Activated CD8-positive, alpha-beta memory T cell treated with anti-CD3 and anti-CD28 coated beads, Interleukin-2, amount 50 U/mL, for 24 hours (primary cell): Measurements from ENCODE around the gene USB1.
"Not testable (repeated sequence)": the region's sequence is repeated elsewhere in the genome, so short reads cannot be mapped to it uniquely, and the experiment has no call there.

Source experiments
- DNase-seq: peaks from one replicate; pipeline ENCODE4 v3.0.0-alpha.2; 2020; ENCODE audit errors: extremely low read depth

The USB1 gene

DNA sequence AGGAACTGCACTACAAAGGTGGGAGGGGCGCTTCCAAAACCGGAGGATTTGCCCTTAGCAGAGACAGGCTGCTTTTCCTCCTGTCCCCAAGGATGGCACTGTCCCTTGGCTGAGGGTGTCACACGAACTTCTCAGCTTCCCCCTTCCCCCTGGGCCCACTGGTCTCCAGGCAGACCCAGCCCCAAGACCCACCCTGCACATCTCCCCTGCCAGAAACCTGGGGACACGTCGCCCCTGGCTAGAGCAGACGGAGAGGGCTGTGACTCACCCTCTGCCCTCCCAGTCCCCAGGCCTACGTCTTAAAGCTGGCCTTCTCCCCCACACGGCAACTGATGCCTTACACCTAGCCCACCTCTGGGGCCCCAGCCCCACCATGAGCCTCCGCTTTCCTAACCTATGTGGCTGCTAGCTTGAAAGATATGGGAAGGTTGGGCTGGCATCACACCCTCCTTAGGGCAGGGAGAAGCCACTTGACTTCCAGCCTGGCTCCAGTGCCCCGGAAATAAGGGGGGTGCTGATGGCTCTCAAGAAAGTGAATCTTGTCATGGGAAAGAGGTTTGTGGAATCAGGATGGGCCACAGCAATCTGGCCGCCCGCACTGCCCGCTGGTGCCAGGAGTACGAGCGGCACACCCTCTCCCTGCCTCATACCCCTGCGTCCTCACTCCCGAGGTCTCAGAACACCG, 5.3 kb upstream of the USB1 start:
- DNase-seq = no peak

DNA sequence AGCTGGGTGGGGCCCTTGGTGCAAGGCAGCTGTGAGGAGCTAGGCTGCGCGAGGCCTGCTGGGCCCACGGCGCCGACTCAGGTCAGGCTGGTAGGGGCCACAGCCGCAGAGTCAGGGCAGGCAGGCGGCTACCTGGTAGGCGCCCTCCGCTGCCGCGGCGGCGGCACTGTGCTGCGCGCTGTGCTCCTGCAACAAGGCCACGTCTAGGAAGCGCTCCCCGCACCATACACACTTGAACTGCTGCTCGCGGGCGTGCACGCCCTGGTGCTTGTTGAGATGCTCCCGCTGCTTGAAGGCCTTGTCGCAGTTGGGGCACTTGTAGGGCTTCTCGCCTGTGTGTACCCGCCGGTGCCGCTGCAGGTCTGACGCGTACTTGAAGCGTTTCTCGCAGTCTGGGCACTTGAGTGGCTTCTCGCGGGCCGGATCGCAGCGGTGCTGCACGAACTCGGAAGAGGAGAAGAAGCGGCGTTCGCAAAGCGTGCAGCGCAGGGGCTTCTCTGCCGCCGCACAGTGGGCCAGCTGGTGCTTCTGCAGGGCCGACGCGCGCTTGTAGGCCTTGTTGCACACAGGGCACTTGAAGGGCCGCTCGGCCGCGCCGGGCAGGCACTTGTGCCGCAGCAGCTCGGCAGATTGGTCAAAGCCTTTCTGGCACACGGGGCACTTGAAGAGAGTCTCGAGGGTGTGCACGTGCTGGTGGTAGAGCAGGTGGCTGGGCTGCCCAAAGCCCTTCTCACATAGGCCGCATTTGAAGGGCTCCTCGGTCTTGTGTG, 4.6 kb upstream of the USB1 start:
- DNase-seq = no peak

GRCh38 chr16:57997176-57997527, 4.1 kb upstream of the USB1 start:
- DNase-seq = no peak

DNA sequence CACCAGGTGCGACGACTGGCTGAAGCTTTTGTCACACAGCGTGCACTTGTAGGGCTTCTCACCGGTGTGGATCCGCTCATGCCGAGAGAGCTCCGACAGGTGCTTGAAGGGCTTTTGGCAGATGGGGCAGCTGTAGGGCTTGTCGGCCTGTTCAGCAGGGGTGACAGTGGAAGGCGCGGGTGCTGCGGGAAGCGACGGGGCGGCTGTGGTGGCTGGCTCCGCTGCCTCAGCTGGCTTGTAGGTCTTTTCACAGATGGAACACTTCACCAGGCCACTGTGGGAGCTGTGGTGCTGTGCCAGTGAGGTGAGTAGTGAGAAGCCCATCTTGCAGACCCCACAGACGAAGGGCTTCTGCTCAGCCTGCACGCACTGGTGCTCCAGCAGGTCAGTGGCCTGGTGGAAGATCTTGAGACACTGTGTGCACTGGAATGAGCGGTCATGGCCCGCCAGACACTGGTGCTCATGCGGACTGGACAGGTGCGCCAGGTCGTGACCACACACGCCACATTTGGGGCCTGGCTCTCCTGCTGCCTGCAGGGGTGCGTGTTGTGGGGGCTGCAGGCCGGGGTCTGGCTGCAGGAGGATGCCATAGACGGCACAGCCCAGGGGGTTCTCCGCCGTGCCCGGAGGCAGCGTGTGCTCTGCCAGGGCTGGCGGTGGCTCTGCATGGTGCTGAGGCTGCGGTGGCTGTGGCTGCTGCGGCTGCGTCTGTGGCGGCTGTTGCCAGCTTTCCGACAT, 3.5 kb upstream of the USB1 start:
- DNase-seq = no peak

DNA sequence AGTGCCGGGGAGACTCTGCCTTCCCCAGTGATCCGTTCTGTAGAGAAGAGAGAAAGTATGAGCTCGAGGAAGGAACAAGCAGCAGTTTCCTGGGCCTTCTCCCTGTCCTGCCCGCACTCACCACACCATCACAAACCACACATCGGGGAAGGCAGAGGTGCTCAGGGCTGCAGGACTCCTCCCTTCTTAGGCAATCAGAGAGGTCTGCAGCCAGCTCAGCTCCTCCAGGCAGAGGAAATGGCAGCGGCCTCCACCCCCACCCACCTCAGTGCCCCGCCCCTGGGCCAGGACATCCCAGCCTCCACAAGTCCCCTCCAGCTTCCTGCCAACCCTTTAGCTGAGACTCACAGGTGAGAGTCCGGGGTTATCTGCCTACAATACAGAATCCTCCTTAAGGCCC, 2.7 kb upstream of the USB1 start:
- DNase-seq = no peak

- no peak for DNase-seq
Observed at GRCh38 chr16:57998992-57999365, 2.2 kb upstream of the USB1 start.

- no peak for DNase-seq
Observed at GRCh38 chr16:57999366-57999970, 1.7 kb upstream of the USB1 start.

- no peak for DNase-seq
Observed at GRCh38 chr16:57999971-58000705, 1.1 kb upstream of the USB1 start, which contains the start of gene ZNF319. TSS of gene ZNF319 (minus strand) at chr16:58000672. CDS start at chr16:57998265, 2,407 bp downstream.

GRCh38 chr16:58001781-58002415, 691 bp downstream of the USB1 start:
- no peak for DNase-seq

GRCh38 chr16:58002416-58002800, 1.2 kb downstream of the USB1 start:
- DNase-seq = no peak

DNA sequence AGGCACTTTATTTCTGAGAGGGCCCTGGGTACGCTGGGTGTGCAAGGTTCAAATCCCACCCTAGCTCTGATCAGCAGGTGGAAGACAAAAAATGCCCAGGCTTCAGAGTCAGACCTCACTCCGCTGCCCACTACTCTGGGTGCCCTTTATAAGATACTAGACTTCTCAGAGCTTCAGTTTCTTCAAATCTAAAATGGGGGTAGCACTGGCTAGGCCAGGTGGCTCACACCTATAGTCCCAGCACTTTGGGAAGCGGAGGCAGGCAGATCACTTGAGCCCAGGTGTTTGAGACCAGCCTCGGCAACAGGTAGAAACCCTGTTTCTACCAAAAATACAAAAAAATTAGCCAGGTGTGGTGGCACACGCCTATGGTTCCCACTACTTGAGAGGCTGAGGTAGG, 1.7 kb downstream of the USB1 start:
- DNase-seq = no peak

GRCh38 chr16:58004736-58005135, 3.5 kb downstream of the USB1 start:
- not testable (repeated sequence) for DNase-seq

DNA sequence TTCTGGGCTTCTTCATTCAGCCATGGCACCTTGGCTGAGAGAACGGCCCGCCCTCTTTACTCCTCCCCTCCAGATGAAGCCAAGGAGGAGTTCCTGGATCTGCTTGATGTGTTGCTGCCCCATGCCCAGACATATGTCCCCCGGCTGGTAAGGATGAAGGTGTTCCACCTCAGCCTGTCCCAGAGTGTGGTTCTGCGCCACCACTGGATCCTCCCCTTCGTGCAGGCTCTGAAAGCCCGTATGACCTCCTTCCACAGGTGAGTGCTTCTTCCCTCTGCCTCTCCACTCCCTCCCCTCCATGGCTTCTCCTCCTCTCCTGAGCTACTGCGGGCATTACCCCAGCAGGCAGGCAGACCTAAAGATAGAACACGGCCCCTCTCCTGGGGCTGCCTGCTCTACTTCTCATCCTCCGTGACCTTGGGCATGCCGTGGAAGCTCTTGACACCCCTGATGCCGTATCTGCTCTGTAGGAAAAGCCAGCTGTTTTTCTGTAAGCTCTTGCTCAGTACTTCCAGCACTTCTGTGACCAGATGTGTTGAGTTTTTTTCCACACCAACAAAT, 8.7 kb downstream of the USB1 start:
- no peak for DNase-seq

GRCh38 chr16:58010886-58011285, 9.7 kb downstream of the USB1 start:
- no peak for DNase-seq

- DNase-seq = no peak
Observed at GRCh38 chr16:58011652-58012051, 10.4 kb downstream of the USB1 start.

DNA sequence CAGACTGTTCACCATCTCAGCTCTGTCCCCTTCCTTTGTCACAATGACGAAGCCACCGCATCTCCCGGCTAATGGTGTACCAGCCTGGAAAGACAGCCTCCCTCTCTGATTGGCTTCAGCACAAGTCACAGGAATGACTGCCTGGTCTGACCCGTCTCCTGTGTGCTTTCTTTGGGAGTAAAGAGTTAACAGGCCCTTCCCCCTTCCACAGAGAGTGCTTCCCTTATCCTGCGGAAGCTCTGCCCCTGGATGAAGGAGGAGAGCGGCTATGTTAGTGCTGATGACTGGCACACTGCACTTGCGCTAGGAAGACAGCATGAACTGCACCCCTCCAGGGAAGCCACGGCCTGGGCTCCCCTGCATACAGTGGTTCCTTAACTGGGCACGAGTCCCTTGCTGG, 11.3 kb downstream of the USB1 start:
- DNase-seq = no peak

DNA sequence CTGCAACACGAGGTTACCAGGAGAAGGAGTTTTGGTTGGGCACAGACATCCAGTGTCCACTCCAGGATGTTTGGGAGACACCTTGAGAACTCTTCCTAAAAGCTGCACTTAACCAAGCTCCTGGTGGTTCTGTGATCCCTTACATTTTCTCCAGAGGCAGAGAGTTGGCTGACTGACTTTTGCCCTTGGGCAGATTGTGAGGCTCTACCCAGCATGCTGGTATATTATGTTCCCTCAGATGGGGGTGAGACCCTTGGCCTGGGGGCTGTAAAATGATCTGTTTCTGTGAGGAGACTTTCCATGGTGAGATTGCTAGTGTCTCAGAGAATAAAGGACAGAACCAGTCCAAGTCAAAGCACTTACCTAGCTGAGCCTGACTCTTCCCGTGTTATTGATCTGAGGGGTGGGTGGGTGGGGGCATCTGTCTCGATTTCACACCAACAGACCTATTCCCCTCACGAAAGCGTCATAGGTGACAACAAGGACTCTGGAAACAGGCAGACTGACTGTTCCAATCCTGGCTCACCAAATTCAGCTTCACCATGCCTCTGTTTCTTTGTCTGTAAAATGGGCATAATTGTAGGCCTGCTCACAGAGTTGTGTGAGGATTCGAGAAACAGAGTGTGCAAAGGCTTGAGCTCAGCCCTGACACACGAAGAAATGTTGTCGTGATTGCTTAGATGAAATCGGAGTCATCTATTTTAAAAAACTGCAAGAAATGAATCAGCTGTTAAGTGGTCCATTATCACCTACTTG, 12.2 kb downstream of the USB1 start:
- DNase-seq = no peak

DNA sequence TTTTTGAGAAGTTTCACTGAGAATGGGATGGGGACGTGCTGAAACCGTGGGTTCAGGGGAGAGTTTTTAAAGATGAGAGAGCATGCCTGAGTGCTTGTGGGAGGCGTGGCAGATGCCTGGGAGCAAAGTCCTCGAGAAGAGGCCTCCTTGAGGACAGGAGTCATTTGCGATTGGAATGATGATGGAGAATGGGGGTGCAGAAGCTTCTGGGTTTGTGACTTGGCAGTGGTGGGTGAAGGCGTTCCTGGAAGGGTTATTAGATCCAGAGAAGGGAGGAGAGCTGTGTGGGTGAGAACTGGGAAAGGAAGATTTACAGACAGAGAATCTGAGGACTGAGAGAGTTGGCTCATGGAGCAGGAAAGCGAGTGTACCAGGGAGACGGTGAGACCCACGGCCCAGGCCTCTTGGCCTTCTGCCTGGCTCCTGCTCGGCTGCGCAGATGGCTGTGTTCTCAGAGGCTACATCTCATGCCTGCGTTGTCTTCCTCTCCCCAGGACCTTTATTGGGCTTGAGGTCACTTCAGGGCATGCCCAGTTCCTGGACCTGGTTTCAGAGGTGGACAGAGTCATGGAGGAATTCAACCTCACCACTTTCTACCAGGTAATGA, 15.7 kb downstream of the USB1 start:
- no peak for DNase-seq

DNA sequence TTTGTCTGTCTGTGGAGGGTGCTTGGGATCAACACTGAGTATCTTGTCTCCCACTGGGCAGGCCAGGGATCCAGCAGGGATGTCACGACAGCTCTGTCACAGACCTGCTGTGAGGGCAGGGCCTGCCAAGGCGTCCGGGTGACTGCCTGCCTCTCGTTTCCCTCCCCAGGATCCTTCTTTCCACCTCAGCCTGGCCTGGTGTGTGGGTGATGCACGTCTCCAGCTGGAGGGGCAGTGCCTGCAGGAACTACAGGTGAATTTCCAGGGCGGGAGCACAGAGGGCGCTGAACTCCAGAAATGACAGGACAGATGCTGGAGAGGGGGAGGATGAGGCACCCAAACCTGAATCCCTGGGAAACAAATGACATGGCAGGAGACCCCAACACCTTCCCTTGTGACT, 17.6 kb downstream of the USB1 start:
- no peak for DNase-seq
